ENCODE data around the gene SLC4A2. TPM values are rescaled to one million over a fixed set of nuclear protein-coding genes. Genes with fewer than 3 reads are reported as not detected.

The SLC4A2 gene
- total RNA-seq, 4 donors from 2014 or later: 48.5 to 109 (median 69.0) TPM

DNA sequence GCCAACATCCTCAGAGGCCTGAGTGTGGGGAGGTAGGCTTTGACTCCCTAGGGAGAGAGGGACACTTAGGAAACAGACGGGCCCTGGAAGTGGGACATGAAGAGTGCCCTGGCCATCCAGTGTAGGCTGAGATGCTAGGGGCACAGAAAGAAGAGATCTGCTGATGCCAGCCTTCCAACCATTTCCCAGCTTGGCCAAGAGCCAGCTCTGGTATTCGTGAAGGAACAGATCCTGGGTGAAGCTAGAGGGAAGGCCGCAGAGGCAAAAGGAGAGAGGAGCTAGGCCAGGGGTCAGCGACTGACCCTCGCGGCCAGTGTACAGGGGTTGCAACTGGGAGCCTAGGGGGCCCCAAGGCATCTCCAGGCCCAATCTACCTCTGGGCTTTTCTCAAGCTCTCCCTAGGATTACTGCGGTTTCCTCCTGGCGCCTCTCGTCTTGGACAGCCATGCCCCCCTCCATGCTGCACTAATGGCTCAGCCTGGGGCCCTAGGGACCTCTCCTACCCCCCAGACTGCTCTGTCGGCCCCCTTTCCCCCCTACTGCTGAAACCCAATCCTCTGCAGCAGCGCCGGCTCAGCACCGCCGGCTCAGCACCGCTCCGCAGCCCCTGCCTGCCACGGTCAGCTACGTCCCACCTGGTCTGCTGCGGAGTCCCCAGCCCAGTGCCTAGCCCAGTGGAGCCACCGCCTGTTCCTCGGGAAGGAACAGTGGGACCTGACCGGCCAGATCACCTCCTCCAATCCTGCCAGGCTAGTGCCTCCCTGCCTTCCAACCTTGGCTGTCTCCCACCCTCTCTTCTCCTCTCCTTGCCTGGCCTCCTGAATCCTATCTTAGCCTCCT, 11.2 kb upstream of the SLC4A2 start, which contains the start of gene ASIC3:
Gene ASIC3, plus strand, starts transcription at position 556 of the 840 bp plus-strand sequence. CDS start 355 bp downstream, outside the sequence.
- Histone ChIP-seq H3K27ac (no peak within 1 kb of the TSS), H3K36me3 (peaks cover 0 to 3% of the 10 kb centered on the region in 2 donors), H3K4me1 (peaks cover 0 to 13% of the 10 kb centered on the region in 2 donors), H3K4me3 (replicated peaks in 1 of 3) (no peak within 1 kb of the TSS), H3K9me3 (no peaks in the 10 kb centered on the region), H3K27me3 (no peaks in the 10 kb centered on the region)
- intact Hi-C loops (cut with DNase I): no loop called here
- peak in 1 of 2 donors; percentile 22 for DNase-seq
- TF ChIP-seq, protein P1, sequence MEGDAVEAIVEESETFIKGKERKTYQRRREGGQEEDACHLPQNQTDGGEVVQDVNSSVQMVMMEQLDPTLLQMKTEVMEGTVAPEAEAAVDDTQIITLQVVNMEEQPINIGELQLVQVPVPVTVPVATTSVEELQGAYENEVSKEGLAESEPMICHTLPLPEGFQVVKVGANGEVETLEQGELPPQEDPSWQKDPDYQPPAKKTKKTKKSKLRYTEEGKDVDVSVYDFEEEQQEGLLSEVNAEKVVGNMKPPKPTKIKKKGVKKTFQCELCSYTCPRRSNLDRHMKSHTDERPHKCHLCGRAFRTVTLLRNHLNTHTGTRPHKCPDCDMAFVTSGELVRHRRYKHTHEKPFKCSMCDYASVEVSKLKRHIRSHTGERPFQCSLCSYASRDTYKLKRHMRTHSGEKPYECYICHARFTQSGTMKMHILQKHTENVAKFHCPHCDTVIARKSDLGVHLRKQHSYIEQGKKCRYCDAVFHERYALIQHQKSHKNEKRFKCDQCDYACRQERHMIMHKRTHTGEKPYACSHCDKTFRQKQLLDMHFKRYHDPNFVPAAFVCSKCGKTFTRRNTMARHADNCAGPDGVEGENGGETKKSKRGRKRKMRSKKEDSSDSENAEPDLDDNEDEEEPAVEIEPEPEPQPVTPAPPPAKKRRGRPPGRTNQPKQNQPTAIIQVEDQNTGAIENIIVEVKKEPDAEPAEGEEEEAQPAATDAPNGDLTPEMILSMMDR (IDR thresholded peaks at IDR 0.05): no peak
- TF ChIP-seq POLR2A (IDR thresholded peaks at IDR 0.05): no peak
- 66 to 71% methylated on average over 20 to 22 of the region's 22 CpGs for WGBS, 2 donors

GRCh38 chr7:151048911-151049463, 10.4 kb upstream of the SLC4A2 start:
- Histone ChIP-seq H3K4me3 (replicated peaks in 1 of 3) (no peak overlapping the region), H3K9me3 (no peaks in the 10 kb centered on the region), H3K36me3 (peaks cover 0 to 3% of the 10 kb centered on the region in 2 donors), H3K27me3 (no peaks in the 10 kb centered on the region), H3K27ac (no peak overlapping the region), H3K4me1 (peaks cover 0 to 13% of the 10 kb centered on the region in 2 donors)
- DNase-seq: no peak
- intact Hi-C loops (cut with DNase I): no loop called here
- TF ChIP-seq, protein P1 (IDR thresholded peaks at IDR 0.05): no peak
- TF ChIP-seq POLR2A (IDR thresholded peaks at IDR 0.05): no peak
- WGBS, 2 donors: 84 to 91% methylated on average over 24 to 27 of the region's 38 CpGs

- no peak overlapping the region for H3K4me3 ChIP-seq (replicated peaks in 1 of 3)
- no peaks in the 10 kb centered on the region for H3K36me3 ChIP-seq
- TF ChIP-seq, protein P1 (IDR thresholded peaks at IDR 0.05): no peak
- no peak for TF ChIP-seq POLR2A (IDR thresholded peaks at IDR 0.05)
- DNase-seq: peak; percentile 51 to 58
- 3 to 8% methylated on average over 14 to 20 of the region's 50 CpGs for WGBS, 2 donors
- H3K27me3 ChIP-seq: no peaks in the 10 kb centered on the region
- H3K9me3 ChIP-seq: no peaks in the 10 kb centered on the region
- peaks cover 0 to 13% of the 10 kb centered on the region in 2 donors for H3K4me1 ChIP-seq
- H3K27ac ChIP-seq: no peak overlapping the region
- intact Hi-C loops (cut with DNase I): no loop called here
These were observed 8.3 kb upstream of the SLC4A2 start for GRCh38 chr7:151051108-151051507.

- Histone ChIP-seq H3K4me1 (peaks cover 9 to 16% of the 10 kb centered on the region in 2 donors), H3K27ac (no peak overlapping the region), H3K9me3 (no peaks in the 10 kb centered on the region), H3K36me3 (no peaks in the 10 kb centered on the region), H3K4me3 (replicated peaks in 1 of 3) (no peak overlapping the region), H3K27me3 (no peaks in the 10 kb centered on the region)
- WGBS, 2 donors: 72 to 78% methylated on average over 4 of the region's 4 CpGs
- TF ChIP-seq, protein P1 (IDR thresholded peaks at IDR 0.05): no peak
- no peak for TF ChIP-seq POLR2A (IDR thresholded peaks at IDR 0.05)
- DNase-seq: no peak
- intact Hi-C loops (cut with DNase I): no loop called here
These were observed 6.3 kb upstream of the SLC4A2 start for GRCh38 chr7:151053096-151053495.

GRCh38 chr7:151053751-151054150, 5.6 kb upstream of the SLC4A2 start:
- Histone ChIP-seq H3K27me3 (no peaks in the 10 kb centered on the region), H3K4me1 (peaks cover 14 to 21% of the 10 kb centered on the region in 2 donors), H3K4me3 (replicated peaks in 1 of 3) (no peak overlapping the region), H3K36me3 (no peaks in the 10 kb centered on the region), H3K27ac (no peak overlapping the region), H3K9me3 (no peaks in the 10 kb centered on the region)
- 91 to 94% methylated on average over 7 to 8 of the region's 8 CpGs for WGBS, 2 donors
- DNase-seq: no peak
- intact Hi-C loops (cut with DNase I): no loop called here
- no peak for TF ChIP-seq POLR2A (IDR thresholded peaks at IDR 0.05)
- TF ChIP-seq, protein P1 (IDR thresholded peaks at IDR 0.05): no peak
